NCI-H187 treated with DMSO at 0.1 percent for 48 hours (cell line): ENCODE data around the gene SLC37A1.

Source experiments
- DNase-seq: peaks from one replicate; lab custom pipeline; 2025; lab: John Stamatoyannopoulos, UW

The SLC37A1 gene

DNA sequence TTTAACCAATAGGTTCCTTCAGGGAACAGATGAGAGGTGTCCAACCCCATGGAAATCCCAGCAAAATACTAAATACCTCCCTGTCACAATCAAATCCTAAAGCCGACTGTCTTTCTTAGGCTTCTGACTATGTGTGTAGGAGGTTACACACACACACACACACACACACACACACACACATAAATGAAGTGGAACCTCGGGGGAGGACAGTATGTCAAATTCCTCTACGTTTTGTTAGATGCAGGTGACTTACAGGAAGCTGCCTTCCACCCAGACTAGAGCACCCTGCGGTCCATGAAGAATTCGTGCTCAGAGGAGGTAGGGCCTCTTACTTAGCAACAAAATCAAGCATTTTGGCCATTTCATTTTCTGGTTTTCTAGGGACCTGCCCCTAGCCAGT is 34.1 kb upstream of the SLC37A1 start:
- DNase-seq = no peak

DNA sequence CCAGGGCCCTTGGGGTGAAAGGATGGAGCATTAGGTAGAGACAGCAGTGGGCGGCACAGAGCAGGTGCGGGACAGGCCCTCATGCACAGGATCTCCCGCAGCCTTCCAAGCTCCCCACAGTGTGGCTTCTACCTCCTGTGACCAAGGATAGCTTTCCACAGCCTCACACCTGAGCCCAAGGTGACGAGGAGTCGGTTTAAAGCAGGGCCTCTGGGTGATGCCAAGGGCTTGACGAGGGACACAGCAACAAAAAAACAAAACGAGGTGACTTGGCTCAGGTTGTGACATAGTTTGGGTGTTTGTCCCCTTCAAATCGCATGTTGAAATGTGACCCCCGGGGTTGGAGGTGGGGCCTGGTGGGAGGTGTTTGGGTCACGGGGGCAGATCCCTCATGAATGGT is 32.9 kb upstream of the SLC37A1 start:
- DNase-seq = no peak

DNA sequence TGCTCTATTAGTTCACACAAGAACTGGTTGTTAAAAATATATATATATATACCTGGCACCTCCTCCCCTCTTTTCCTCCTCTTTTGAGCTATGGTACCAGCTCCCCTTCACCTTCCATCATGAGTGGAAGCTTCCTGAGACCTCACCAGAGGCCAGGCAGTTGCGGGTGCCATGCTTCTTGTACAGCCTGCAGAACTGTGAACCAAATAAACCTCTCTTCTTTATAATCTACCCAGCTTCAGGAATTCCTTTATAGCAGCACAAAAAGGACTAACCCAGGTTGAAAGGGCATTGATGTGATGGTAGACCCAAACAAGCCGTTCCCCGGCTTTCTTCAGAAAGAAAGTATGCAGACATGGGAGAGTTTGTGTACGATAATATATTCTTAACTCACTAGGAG is 32.5 kb upstream of the SLC37A1 start:
- no peak for DNase-seq

DNA sequence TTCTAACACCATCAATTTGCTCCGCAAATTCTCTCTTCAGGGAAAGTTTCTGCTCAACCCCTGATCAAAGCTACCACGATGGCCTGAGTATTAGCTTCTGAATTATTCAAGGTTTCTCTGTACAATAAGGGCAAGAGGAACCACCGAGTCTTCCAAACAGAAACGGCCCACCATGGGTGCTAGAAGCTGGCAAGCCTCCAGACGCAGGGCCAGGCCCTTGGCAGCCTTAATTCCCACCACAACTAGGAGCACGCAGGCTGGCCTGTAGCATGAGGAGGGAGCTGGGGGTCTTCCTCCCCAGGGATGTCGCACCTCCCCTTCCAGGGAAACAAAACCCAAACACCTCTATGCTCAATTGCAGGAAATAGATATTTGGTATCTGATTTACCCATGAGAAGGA is 28.7 kb upstream of the SLC37A1 start:
- no peak for DNase-seq

DNA sequence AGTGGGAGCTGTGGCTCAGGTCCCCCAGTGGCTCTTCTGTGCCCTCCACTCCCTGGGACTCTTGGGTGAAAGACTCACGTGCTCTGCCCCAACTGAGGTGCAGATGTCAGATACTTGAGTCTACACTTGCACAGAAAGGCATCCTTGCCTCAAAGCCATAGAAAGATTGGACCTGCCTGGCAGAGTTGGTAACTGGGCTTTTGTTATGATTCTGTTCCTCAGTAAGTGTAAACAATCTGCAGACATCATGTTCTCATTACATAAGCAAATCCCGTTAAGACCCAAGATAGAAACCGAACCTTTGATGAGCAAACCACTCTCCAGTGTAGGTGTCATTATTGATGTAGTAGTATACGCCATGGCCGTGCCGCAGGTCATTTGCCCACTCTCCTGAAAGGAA is 27.6 kb upstream of the SLC37A1 start:
- DNase-seq = no peak

DNA sequence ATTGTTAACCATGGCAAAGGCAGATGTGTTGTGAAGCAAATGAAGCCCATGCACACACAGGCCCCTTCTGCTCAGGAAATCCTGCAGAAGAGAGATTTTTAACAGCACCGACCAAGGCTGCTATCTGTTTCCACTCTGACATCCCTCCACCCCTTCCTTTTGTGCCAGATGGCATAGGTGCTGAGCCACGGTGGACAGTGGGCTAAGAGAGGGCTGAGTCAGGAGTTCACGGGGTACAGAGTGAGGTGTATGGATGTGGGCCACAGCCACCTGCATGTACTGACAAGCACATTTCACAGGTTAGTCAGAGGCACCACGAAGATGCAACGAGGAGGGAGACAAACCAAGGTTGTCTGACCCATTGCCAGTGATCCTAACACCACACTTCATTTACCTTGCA is 27.1 kb upstream of the SLC37A1 start:
- DNase-seq = no peak

DNA sequence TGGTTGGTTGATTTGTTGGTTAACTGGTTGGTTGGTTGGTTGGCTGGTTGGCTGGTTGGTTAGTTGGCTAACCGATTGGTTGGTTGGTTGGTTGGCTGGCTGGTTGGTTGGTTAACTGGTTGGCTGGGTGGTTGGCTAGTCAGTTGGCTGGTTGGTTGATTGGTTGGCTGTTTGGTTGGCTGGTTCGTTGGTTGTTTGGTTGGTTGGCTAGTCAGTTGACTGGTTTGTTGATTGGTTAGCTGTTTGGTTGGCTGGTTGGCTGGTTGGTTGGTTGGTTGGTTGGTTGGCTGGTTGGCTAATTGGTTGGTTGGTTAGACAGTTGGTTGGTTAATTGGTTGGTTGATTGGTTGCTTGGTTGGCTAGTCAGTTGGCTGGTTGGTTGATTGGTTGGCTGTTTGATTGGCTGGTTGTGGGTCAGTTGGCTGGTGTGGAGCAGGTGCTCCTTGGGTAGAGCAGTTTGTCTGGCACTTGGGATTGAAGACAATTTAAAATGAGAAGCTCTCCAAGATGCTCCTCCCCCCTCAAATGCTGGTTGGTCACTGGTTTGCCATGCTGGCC is 24.6 kb upstream of the SLC37A1 start:
- no peak for DNase-seq

DNA sequence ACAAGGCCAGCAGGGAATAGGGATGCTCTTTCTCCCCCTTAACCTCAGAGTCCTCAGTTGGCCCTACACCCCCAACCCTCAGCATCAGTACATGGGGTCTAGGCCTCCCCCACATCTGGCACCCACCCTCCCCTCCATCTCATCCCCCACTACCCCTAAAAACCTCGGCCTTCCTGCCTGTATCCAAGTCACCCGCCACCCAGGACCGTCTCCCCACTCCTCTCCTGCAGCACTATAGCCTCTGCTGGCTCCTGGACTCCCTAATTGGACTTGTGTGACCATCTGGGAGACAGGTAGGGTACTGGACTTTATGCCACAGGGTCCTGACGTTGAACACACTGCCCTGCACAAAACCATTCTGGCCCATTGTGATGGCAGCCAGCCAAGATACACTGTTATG is 23.7 kb upstream of the SLC37A1 start:
- no peak for DNase-seq

DNA sequence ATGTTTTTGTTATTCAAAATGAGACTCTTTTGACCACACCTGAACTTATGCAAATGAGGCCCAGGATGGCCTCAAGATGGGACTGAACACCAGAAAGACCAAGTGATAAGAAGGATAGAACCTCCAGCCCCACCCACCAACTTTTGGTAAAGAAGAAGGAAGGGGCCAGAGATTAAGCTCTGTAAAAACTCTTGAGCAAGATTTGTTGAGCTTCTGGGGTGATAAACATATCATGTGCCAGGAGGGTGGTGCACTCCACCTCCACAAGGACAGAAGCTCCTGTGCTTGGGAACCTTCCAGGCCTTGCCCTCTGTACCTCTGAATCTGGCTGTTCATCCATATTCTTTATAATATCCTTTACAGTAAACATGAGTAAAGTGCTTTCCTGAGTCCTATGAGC is 22.9 kb upstream of the SLC37A1 start:
- no peak for DNase-seq

DNA sequence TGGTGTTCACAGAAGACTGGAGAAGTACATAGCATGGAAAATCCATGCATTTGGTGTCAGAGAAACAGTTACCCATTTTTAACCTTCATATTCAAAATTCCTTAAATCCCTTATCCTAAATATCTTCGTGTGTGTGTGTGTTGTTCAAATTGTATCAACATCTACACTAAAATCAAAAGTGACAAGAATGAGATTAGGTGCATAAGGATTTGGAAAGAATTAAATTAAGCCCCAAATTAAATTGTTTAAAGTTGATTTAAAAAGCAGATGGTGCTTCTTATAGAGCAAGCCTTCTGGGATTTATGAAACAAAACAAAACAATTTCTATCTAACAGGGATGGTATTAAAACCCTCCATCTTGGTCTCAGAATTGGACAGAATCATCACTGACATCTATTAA is 22.3 kb upstream of the SLC37A1 start:
- DNase-seq = no peak

DNA sequence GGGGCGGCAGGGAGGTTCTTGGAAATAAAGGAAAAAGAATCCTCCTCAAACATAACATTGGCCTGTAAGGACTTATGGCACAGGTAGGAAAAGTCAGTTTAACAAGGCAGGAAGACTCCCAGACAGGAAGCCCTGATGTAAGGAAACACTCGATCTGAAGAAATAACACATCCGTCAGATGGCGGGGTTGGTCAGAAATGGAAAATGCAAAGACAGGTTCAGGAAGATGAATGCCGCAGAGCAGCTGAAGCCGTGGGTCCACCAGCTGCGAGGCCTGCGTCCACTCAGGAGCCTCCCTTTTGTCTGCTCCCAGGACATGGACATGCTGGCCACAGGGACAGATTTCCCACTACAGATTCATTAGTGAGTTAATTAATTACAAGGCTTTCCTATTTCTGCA is 21.5 kb upstream of the SLC37A1 start:
- no peak for DNase-seq

DNA sequence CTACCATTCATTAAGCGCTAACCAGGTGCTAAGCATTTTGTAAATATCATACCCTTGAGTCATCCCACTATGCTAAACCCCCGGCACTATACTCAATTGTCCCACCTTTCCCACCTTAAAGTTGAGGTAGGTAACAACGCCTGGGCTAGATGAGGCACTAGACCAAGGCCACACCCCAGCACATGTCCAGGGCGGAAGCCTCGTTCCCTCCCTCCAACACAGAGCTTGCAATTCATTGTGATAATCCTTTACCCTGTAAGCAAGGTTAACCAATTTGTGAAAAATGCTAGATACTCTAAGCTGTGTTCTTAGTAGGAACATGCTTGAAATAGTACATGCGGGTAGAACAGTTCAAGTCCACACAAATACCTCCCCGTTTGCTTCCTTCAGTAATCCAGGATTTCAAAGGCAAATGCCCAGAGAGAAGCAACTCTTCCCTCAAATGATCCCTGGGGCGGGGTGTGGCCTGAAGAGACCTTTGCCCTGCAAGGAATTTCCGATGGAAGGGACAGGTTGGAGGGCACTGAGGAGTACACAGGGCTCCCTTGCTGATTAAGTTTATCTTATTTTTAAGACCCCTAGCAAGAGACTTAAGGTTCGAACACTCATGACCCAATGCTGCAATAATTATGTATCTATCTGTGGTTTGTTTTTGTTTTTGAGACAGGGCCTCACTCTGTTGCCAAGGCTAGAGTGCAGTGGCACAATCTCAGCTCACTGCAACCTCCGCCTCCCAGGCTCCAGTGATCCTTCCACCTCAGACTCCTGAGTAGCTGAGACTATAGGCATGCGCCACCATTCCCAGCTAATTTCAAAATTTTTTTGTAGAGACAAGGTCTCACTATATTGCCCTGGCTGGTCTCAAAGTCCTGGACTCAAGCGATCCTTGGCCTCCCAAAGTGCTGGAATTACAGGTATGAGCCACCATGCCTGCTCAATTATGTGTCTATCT is 20.3 kb upstream of the SLC37A1 start:
- no peak for DNase-seq

DNA sequence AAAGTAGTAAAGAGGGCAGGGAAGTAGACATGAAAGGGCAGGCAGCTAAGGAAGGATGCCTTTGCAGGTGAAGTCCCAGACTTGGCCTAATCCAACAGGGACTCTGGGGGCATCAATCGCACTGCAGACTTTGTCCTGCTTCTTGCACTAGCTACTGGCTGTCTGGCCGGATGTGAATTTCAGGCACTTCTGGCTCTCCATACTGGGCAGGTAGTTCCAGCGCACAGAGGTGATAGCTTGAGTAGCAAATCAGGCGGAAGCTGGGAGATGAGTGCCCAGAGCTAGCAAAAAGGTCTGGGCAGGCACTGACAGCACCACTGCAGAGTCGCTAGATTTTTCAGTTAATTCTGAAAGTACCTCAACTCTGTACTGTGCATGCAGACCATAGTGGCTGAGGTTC is 18.6 kb upstream of the SLC37A1 start:
- no peak for DNase-seq

DNA sequence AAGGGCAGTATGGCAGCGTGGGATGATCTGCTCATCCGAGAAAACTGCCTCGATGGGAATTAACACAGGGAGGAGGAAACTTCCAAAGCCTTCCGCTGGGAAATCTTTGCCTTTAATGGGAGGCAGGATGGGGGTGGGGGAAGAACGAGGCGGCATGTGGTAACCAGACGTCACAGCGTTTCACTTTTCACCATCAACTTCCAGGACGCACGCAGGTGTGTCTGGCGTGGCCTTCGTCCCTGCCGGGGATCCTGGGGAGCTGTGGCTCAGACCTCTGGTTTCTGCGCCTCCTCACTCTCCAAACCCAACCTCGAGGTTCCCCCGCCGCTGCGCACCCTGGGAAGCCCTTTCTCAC is 17.9 kb upstream of the SLC37A1 start:
- no peak for DNase-seq

DNA sequence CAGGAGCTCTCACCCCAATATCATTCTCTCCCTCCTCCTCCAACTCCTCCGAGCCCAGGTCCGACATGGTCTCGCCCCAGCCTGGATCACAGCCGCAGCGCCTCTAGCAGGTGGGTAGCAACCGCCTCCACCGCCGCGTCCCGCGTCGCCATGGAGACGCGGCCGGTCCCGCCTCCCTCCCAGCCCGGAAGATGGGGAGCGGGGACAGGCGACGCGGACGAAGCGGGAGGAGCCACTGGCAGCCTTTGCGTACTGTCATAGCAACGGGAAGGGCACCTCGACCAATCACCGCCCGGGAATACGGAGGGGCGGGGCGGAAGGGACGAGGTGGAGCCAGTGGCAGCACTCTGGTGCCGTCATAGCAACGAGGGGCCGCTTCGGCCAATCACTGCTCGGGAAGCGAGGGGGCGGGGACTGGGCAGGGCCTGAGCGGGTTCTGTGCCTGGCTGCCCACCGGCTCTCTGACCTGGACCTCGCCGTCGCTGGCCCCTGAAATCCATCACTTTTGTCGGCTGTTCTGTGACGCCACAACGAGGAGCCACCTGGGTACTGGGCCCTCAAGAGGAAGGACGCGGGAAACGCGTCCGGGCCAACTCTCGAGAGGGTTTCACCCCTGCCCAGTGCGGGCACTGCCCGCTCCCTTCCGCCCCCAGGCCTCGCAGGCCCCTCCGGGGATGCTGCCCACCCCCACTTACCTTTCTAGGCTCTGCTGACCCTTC is 17.4 kb upstream of the SLC37A1 start, which contains the start of gene RSPH1:
Gene RSPH1 (minus strand): TSS at position 105 of the 719 bp plus-strand sequence. CDS start 38 bp downstream, at position 67.
- peak; percentile 97 for DNase-seq

DNA sequence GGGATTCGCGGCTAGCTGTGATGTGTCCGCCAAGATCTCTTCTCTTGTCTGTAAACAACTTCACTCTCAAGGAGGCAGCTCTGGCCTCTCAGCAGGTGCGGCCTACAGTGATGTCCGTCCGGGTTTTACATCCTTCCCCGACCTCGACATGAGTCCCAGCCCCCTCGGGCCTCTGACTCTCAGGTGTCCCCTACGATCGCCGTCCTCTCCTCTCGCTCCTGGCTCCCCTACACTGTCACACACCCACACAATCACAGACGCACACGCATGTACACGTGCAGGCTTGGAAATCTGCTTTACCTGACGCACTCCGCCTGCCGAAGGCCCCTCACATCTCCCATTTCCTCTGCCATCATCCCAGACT is 16.8 kb upstream of the SLC37A1 start:
- no peak for DNase-seq

DNA sequence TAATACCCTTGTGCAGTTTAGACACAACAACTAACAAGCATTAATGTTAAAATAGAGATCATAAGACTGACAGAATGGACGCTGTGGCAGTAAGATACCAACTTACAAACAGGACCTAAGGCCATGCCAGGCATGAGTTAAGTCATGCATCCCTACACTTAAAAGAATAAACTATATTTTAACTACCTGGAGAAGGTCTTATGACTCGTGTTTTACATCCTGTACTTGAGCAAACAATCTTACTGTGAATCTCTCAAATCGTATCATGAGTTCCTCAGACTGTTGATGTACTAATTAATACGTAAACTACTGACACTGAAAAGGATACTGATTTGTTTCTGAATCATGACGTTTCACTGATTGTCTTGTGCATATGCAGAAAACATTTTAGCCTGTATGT is 15.6 kb upstream of the SLC37A1 start:
- no peak for DNase-seq

DNA sequence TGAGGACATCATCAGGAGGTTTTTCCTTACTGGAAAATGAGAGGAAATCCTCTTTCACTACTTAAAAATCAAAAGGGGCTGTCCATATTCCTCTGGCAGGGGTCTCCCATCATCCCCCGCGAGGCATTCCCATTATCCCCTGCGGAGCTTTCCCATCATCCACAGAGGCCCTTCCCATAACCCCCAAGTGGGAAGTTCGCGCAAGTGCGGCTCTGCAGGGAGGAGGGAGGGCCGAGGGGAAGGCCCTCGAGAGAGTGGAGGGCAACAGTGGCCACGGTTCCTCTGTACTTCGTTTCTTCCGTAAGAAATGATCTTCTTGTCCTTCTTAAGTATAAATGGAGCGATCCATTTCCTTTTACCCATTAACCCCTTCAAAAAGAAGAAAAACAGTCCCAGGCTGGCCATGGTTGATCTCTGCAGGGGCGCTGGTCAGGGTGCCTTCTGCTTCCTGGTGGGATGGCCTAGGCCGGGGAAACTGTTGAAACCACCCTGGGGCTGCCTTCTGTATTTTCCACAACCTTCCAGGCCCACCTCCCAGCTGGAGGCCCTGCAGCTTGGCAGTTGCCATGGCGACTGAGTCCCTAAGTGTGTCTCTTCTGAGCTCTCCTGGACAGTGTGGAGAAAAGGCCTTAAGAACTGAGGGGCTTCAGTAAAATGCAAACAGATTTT is 14.1 kb upstream of the SLC37A1 start:
- no peak for DNase-seq

DNA sequence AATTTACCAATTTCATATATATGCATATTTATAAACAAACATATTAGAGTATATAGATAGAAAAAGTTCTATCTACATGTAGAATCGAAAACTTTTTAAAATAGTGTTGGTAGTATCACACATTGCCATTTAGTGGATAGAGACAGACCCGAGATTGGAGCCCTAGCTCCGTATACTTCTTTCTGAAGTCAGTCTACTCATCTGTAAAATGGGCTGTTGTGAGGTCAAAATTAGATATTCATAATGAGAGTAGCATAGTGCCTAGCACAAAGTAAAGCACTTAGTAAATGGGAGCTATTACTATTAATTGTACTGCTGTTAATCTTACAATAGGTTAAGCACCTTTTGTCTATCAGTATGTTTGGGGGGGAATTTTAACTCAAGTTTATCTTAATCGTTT is 13.4 kb upstream of the SLC37A1 start:
- DNase-seq = no peak

DNA sequence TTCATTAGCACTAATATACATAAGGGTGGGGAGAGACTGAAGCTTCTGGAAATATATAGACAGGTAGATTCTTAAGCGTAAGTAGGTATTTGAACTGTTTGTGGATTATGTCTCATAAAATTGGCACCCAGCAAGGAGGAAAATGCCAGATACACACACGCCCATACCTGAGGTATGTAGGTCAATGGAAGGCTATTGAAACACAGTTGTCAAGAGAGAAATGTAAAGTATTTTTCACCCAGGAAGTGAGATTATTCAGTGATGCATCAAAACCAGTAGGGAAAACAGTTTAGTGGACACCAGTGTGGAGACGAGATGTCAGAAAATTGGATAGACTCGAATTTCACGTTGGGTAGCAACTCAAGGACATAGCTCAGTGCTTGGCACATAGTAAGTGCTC is 12.9 kb upstream of the SLC37A1 start:
- no peak for DNase-seq

DNA sequence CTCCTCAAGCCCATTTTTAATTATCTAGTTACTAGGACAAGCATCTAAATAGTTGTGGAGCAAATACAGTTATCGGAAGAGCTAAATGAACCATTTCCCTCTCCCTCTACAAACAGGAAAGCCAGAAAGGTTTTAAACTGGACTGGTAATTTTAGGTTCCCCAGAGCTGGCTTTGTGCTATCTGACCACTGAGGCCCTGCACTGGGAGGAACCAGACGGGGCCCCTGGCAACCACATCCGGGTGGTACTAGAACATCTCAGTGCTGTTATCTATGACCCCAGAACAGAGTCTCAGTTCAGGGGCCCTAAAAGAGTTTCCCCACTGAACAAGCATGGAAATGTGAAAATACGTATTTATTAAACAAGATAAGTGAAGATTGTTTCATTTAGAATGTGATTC is 9.9 kb upstream of the SLC37A1 start:
- DNase-seq = no peak

DNA sequence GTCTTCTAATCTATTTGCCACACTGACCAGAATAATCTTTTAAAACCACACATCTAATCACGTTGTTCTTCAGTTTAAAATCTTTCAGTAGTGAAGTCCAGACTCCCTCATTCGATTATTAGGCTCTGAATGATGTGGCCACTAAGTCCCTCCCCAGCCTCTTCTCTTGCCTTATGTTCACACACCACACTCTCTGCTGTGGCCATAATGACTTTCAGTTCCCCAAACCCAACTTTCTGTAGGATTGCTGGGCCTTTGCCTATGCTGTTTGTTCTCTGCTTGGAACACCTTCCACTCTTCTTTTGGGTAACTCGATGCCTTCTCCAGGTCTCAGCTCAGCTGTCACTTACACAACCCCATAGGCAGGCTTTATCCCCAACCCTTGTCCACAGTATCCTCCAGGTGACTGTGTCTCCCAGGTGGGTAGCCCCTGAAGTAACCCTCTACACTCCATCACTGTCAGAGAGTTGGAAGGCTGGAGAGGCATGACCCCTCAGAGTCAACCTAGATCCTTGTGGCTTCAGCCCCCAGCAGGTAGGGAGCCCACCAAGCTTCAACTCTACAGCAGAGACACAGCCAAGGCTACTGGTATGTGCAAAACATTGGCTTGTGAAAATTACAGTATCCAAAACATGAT is 8.4 kb upstream of the SLC37A1 start:
- no peak for DNase-seq
